ENCODE measurements around the gene TDRD6. TPM values are rescaled to one million over a fixed set of nuclear protein-coding genes. Genes with fewer than 3 reads are reported as not detected.
A peak's percentile ranks its signal among the peaks of the same experiment; 100 is the strongest.

The TDRD6 gene, protein sequence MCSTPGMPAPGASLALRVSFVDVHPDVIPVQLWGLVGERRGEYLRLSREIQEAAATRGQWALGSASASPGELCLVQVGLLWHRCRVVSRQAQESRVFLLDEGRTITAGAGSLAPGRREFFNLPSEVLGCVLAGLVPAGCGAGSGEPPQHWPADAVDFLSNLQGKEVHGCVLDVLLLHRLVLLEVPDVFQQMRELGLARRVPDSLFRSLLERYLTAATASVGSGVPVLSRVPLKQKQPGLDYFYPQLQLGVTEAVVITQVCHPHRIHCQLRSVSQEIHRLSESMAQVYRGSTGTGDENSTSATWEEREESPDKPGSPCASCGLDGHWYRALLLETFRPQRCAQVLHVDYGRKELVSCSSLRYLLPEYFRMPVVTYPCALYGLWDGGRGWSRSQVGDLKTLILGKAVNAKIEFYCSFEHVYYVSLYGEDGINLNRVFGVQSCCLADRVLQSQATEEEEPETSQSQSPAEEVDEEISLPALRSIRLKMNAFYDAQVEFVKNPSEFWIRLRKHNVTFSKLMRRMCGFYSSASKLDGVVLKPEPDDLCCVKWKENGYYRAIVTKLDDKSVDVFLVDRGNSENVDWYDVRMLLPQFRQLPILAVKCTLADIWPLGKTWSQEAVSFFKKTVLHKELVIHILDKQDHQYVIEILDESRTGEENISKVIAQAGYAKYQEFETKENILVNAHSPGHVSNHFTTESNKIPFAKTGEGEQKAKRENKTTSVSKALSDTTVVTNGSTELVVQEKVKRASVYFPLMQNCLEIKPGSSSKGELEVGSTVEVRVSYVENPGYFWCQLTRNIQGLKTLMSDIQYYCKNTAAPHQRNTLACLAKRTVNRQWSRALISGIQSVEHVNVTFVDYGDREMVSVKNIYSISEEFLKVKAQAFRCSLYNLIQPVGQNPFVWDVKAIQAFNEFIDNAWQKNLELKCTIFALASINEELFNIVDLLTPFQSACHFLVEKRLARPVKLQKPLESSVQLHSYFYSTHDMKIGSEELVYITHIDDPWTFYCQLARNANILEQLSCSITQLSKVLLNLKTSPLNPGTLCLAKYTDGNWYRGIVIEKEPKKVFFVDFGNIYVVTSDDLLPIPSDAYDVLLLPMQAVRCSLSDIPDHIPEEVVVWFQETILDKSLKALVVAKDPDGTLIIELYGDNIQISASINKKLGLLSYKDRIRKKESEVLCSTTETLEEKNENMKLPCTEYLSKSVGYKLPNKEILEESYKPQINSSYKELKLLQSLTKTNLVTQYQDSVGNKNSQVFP (N-terminal part only)
- total RNA-seq (0.05 TPM in 1 of 2 replicates, not detected in the other), polyA plus RNA-seq (under 0.01 and 0.13 TPM in 2 replicates), polyA minus RNA-seq (0.08 TPM in 1 of 2 replicates, not detected in the other), Bru-seq, nascent RNA (percentile 11 among the genes with signal in this experiment), BruChase-seq, experiment 1, labeled RNA remaining after a 6-hour chase (percentile 19 among the genes with signal in this experiment), BruChase-seq, experiment 2, labeled RNA remaining after a 2-hour chase (percentile 19 among the genes with signal in this experiment)
- not detected in 2 replicates for polyA plus RNA-seq (2011; cell fraction: cytosol; rRNA removed)
- polyA plus RNA-seq (2011; cell fraction: nucleus; rRNA removed) = 0.21 and 0.22 TPM in 2 replicates
- polyA plus RNA-seq (2012) = not detected in 2 replicates
- not detected for polyA minus RNA-seq (2011; cell fraction: cytosol; rRNA and poly(A)+ RNA removed)
- 0.05 and 0.14 TPM in 2 replicates for polyA minus RNA-seq (2011; cell fraction: nucleus; rRNA and poly(A)+ RNA removed)
- long read RNA-seq = 0 reads

DNA sequence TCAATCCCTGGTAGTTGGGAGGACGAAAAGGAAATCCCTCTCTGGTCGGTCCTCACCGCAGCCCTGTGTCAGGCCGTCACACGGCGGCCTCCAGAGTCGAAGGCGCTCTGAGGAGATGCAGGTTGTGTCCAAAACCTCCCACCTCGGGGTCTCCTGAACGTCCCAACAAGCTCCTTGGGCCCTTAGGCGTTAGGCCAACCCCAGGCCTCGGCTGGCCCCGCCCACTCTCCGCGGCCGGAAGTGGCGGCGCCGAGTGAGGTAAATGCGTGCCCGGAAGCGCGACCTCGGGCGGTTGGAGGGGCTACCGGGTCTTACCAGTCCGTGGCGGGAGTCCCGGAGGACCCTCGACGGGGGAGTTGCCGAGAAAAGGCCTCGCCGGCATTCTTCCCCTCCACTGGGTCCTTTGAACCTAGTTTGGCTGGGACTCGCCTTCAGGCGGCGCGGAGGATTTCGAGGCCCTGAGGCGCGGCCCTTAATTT, at the start of gene TDRD6:
Gene TDRD6 (plus strand): TSS at position 267 of the 479 bp plus-strand sequence. CDS start 244 bp downstream, outside the sequence.
- POLR2A ChIA-PET = no interaction called here
- Histone ChIP-seq H3K27ac (ENCODE audit: insufficient read depth, low read depth, low read length) (no peak within 1 kb of the TSS), H3K9ac (replicated peaks; ENCODE audit: extremely low read depth, insufficient read depth, low read length) (no peak within 1 kb of the TSS), H3K79me2 (ENCODE audit: control insufficient read depth, insufficient read depth, low read length) (no peaks in the 10 kb centered on the region), H3K9me1 (replicated peaks; ENCODE audit: control insufficient read depth, extremely low read depth, insufficient read depth, low read length) (no peaks in the 10 kb centered on the region), H3K9me3 (replicated peaks; ENCODE audit: control insufficient read depth, insufficient read depth, low read length) (no peaks in the 10 kb centered on the region), H3K36me3 (ENCODE audit: control insufficient read depth in 2 of 2, extremely low read depth in 1 of 2, insufficient read depth in 2 of 2, low read length in 2 of 2) (no peaks in the 10 kb centered on the region), H3K4me1 (ENCODE audit: control insufficient read depth, extremely low read depth, insufficient read depth, low read length) (no peaks in the 10 kb centered on the region), H3K27me3 (ENCODE audit: control insufficient read depth in 2 of 2, insufficient read depth in 2 of 2, low read length in 2 of 2) (peaks cover 0 to 3% of the 10 kb centered on the region in 2 experiments), H2AFZ (ENCODE audit: low read depth, low read length) (no peak within 1 kb of the TSS), H3K4me3 (replicated peaks in 1 of 3; ENCODE audit: insufficient read depth in 1 of 3, low read depth in 1 of 3, low read length in 3 of 3) (no peak within 1 kb of the TSS), H3K4me2 (ENCODE audit: insufficient read depth, low read length) (no peak within 1 kb of the TSS), H4K20me1 (replicated peaks; ENCODE audit: control insufficient read depth, extremely low read depth, insufficient read depth, low read length) (no peaks in the 10 kb centered on the region)
- intact Hi-C loops (cut with micrococcal nuclease) (no loop called here), dilution Hi-C loops (cut with MboI; ENCODE audit: extremely low pct_ligation_motif_present, low sequenced_read_pairs) (no loop called here)
- DNase-seq (ENCODE audit: low read depth, low spot score) = no peak
- no TSS peak for BruUV-seq (replicated peaks)
- TF ChIP-seq GATA2 (IDR thresholded peaks at IDR 0.05; ENCODE audit: insufficient read depth, insufficient read length, low read depth, low read length) (no peak), POLR2A (IDR thresholded peaks at IDR 0.05; ENCODE audit: low read depth, low read length) (no peak), EZH2 (IDR thresholded peaks at IDR 0.05; ENCODE audit: borderline replicate concordance, low read depth, low read length, severe bottlenecking) (no peak), JUN (IDR thresholded peaks at IDR 0.05; ENCODE audit: borderline replicate concordance, insufficient read depth, insufficient read length, low read depth) (no peak), POLR2AphosphoS5 (IDR thresholded peaks at IDR 0.05; ENCODE audit: insufficient read depth, low read depth, low read length) (no peak), FOS (IDR thresholded peaks at IDR 0.05; ENCODE audit: borderline replicate concordance, insufficient read depth, low read length) (no peak), MYC (IDR thresholded peaks at IDR 0.05; ENCODE audit: low read depth, low read length) (no peak)
- TF ChIP-seq, protein P1, sequence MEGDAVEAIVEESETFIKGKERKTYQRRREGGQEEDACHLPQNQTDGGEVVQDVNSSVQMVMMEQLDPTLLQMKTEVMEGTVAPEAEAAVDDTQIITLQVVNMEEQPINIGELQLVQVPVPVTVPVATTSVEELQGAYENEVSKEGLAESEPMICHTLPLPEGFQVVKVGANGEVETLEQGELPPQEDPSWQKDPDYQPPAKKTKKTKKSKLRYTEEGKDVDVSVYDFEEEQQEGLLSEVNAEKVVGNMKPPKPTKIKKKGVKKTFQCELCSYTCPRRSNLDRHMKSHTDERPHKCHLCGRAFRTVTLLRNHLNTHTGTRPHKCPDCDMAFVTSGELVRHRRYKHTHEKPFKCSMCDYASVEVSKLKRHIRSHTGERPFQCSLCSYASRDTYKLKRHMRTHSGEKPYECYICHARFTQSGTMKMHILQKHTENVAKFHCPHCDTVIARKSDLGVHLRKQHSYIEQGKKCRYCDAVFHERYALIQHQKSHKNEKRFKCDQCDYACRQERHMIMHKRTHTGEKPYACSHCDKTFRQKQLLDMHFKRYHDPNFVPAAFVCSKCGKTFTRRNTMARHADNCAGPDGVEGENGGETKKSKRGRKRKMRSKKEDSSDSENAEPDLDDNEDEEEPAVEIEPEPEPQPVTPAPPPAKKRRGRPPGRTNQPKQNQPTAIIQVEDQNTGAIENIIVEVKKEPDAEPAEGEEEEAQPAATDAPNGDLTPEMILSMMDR (IDR thresholded peaks at IDR 0.05; ENCODE audit: extremely low read depth in 1 of 2, insufficient read depth in 1 of 2, low read depth in 1 of 2, low read length in 2 of 2) = no peak
- TF ChIP-seq, protein P2, sequence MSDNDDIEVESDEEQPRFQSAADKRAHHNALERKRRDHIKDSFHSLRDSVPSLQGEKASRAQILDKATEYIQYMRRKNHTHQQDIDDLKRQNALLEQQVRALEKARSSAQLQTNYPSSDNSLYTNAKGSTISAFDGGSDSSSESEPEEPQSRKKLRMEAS (IDR thresholded peaks at IDR 0.05; ENCODE audit: insufficient read depth, insufficient read length) = no peak
- FAIRE-seq = no peak
- CTCF ChIA-PET = no interaction called here

Measured in endothelial cell of umbilical vein (primary cell).